GM04503 (cell line): ENCODE data around the gene SOHLH1.

Source experiments
- DNase-seq: peaks from one replicate; pipeline ENCODE4 v3.0.0-alpha.2; 2012; ENCODE audit warnings: low read depth

SOHLH1 gene, protein sequence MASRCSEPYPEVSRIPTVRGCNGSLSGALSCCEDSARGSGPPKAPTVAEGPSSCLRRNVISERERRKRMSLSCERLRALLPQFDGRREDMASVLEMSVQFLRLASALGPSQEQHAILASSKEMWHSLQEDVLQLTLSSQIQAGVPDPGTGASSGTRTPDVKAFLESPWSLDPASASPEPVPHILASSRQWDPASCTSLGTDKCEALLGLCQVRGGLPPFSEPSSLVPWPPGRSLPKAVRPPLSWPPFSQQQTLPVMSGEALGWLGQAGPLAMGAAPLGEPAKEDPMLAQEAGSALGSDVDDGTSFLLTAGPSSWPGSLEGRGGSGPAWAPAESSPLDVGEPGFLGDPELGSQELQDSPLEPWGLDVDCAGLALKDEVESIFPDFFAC

GRCh38 chr9:135699440-135699839, at the start of gene SOHLH1:
TSS of gene SOHLH1 (minus strand) at chr9:135699481. CDS start at chr9:135699467, 14 bp downstream.
- no peak for DNase-seq

DNA sequence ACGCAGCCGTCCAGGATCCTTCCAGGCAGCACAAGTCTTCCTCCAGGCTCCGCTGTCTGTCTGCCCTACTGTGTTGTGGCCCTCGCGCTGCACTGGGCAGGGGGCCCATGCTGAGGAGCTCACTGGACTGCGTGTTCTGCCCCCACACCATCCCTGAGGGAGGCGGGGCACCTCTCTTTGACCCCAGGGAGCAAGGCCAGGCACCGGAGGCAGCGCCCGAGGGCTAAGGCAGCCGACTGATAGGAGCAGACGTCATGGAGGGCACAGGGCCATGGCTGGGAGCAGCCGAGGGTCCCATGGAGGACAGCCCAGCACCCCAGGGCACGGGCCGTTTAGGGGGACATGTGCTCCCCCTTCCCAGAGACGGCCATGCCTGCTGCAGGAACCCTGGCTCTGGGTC, 49.4 kb upstream of the SOHLH1 start:
- DNase-seq, result no peak

DNA sequence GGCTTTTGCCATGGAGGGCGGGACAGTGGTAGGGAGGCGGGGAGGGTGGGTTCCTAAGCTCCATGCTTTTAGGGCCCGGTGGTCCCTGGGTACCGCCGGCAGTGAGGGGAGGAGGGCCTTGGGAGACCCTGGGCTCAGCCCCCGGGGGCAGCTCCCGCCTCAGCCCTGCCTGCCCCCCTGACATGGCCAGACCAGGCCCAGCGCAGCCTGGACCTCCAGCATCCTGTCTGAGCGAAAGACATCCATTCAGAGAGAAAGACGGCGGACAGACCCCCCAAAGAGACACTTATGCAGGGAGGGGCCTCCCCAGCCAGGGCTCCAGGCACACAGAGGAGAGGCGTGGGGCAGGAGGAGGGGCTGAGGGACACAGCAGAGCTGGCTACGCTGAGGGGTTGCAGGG, 48.0 kb upstream of the SOHLH1 start:
- DNase-seq, result no peak

DNA sequence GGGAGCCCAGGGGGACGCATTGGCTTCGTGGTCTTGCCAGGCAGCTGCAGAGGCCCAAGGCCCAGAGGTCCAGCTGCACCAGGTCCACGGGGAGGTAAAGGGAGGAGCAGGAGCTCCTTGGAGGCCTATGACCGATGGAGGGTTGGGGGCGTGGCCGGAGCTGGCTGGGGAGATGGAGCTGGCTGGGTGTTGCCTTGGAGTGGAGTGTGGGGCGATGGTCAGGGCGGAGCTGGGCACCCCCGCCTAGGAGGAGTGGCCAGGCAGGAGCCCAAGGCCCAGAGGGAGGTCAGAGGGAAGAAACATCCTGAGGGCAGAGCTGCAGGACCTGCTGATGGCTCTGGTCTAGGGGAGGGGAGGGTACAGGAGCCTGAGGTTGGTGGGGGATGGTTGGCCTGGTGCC, 47.3 kb upstream of the SOHLH1 start:
- DNase-seq, result no peak

GRCh38 chr9:135745686-135746324, 46.5 kb upstream of the SOHLH1 start:
- no peak for DNase-seq

- no peak for DNase-seq
Observed at GRCh38 chr9:135745189-135745588, 45.9 kb upstream of the SOHLH1 start.

- DNase-seq, result no peak
Observed at GRCh38 chr9:135744333-135745070, 45.2 kb upstream of the SOHLH1 start.

- no peak for DNase-seq
Observed at GRCh38 chr9:135743546-135744332, 44.5 kb upstream of the SOHLH1 start.

DNA sequence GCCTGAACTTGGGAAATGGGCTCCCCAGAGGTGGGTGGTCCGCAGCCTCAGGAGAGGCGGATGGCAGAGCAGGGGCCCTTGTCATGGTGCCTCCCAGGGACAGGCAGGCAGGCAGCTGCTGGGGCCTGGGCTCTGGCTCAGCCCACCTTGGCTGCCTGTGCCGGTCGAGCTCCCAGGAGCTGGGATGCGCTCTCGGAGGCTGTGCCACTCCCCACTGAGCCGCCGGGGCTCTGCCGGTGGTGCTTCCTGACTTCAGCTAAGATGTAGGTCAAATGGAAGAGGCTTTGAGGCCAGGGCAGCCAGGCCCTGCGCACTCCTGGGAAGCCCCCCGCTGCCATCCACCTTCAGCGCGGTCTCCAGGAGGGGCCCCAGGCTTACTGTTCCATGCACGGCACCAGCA, 43.7 kb upstream of the SOHLH1 start:
- DNase-seq, result no peak

DNA sequence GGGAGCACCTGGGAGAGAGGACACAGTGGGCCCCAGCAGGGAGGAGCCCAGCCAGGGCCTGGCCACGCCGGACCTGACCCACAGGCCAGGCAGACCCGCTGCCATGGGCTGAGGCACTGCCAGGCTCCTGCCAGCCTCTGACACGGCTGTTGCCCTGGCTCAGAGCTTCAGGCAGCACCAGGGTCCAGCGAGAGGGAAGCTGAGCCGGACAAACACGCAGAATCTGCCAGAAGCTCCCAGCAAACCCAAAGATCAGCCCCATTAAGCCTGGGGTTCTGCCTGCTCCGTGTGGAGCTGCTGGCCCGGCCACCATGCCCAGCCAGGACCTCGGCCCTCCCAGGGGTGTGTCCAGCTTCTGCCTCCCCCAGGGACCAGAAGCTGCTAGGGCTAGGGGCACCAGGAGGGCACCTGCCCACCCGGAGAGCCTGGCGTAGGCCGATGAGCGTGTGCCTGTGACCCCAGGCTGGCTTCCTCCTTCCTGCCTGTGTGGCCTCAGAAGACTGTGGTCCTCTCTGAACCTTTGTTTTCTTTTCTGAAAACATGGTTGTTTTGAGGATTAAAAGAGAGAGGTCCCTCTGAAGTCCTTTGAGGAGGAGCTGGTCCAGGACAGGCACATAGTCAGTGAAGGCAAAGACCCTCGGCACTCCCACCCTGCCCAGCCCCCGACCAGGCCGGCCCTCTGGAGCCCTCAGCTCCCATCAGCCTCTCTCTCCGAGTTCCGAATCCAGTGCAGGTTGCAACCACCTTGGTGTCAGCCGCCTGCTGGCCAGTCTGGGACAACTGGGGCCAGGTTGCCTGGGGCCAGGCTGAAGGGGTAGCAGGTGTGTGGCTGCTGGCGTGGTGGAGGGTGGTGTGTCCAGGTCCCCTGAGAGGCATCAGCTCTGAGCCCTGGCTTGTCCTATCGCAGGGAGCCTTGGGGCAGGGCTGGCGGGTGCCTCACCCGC, 42.3 kb upstream of the SOHLH1 start:
- DNase-seq, result no peak

DNA sequence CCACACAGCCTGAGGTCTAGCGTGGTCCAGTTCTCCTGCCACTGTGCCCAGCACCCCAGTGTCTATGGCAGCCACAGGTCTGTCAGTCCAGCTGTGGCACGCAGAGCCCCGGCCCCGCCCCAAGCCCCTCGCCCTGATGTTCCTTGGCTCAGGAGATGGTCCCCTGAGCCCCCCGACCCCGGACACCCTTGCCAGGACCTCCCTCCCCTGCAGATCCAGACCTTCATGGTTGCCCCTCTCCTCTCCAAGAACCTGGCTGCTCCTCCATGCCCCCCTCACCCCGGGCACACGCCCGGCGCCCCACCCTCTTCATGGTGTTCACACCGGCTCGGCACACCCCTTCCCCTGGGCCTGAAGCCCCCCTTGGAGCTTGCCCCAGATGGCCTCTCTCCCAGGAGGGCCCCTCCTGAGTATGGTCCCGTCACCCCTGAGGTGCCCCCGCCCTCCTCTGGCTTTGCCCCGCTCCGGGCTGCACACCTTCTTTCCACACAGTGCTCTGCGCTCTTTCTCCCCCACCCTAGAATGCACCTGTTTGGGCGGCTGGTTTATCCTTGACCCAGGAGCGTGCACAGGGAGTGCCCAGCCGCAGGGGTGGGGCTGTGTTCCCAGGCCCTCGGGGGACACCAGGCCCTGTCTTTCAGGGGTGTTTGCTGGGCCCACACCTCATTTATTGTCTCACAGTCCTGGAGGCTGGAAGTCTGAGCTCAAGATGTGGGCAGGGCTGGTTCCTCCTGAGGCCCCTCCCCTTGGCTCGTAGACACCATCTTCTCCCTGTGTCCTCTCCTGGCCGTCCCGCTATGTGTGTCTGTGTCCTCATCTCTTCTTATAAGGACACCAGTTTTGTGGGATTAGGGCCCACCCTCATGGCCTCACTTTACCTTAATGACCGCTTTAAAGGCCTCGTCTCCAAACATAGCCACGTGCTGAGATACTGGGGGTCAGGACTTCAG, 40.3 kb upstream of the SOHLH1 start:
- DNase-seq, result no peak

DNA sequence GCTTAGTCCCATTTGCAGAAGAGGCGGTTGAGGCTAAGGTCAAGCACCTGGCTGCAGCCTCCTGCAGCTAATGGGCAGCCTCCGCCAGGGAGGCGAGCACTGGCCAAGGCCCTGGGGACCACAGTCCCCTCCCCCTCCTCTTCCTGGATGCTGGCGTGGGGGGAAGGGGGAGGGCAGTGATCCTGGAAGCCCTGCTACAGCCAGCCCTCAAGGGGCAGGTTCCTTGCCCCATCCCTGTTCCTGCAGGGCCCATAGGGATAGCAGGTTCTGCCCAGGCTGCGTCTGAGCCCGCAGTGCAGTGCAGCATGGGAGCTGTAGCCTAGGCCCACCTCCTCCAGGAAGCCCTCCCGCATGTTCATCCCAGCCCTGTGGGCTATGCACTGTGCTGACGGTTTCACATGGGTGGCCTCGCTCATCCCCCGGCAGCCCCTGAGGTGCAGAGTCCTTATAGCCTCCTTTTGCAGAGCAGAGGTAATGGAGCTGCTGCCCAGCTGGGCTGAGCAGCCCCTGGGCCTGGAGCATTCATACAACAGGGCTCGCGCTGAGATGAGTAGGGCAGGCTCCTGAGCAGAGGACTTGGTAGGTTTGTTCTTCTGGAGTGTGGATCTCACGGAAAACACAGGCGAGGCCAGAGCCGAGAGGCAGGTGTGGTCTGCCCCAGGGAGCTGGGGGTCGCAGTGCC, 38.7 kb upstream of the SOHLH1 start:
- DNase-seq, result no peak

GRCh38 chr9:135736979-135737839, 37.9 kb upstream of the SOHLH1 start:
- DNase-seq, result no peak

DNA sequence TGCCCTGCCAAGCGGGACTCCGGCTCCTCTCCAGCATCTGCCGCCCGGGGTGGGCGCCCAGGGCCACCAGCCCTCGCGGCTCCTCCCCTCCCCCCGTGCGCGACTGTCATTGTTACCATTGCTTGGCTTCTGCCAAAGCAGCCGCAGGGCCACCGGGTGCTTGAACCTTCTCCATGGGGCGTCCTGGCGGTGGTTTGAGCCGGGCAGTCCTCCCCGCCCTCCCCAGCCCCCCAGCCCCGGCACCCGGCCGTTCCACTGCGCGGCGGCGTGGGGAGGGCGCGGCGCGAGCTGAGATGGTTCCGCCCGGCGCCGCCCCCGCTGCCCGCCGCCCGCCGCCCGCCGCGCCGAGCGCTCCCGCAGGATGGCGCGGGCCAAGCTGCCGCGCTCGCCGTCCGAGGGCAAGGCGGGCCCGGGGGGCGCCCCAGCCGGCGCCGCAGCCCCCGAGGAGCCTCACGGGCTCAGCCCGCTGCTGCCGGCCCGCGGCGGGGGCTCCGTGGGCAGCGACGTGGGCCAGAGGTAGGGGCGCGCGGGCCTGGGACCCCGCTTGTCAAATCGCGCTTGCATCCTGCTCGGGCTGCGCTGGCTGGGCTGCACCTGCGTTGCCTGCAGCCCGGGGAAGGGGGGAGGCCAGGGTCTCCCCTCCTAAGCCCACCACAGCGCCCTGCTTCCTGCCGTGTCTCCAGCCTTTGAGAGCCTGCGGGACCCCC, 37.1 kb upstream of the SOHLH1 start:
- no peak for DNase-seq

DNA sequence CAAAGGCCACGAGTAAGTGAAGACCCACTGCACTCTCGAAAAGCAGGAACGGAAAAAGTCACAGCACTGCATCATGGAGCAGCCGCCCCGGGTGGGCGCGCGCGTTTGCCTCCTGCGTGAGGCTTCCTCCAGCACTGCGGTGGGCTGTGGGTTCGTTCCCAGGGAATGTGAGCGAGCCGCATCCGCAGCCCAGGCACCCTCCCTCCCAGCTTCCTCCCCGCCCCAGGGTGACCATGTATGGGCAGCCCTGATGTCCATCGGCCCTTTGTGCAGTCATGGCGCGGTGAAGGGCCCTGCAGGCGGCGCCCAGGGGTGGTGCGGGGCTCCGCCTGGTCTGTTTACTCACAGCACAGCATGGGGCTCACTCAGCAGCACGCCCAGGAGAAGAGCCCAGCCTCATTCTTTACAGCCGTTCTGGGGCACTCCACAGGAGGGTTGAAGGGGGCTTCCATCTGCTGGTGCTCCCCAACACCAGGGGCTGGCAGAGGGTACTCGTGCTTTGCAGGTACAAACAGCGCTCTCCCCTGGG, 35.4 kb upstream of the SOHLH1 start:
- no peak for DNase-seq

DNA sequence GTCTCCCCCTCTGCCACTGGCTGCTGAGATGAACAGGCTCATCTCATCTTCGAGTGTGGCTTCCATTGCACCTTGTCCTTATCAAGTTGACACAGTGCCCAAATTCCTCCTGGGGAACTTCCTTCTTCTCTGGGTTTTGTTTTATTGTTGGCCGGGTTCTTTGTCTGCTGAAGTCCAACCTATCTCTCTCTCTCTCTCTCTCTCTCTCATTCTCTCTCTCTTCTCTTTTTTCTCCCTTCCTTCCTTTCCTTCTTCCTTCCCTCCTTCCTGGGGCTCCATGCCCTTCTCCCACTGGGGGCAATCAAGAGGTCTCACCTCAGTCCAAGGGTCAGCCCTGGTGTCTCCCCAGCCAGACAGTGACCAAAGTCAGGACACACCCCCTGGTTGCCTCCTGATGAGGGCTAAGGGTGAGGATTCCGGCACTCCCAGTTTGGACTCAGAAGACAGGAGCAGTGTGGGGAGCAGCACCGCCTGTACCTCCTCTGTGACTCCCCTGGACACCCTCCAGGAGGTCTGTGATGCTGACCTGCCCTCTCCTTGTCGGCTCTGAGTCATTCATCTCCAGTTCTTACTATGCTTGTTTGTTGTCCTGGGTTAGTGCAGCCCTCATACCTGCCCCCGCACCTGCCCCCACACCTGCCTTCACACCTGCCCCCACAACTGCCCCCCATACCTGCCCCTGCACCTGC, 33.4 kb upstream of the SOHLH1 start:
- DNase-seq, result no peak

- no peak for DNase-seq
Observed at GRCh38 chr9:135731454-135731853, 32.2 kb upstream of the SOHLH1 start.
